Activated T-cell treated with anti-CD3 and anti-CD28 coated beads, Interleukin-2, amount 50 U/mL, for 72 hours (primary cell): ENCODE data around the gene HIBCH. TPM values are rescaled to one million over a fixed set of nuclear protein-coding genes. Genes with fewer than 3 reads are reported as not detected.

Source experiments
- ATAC-seq, 2 donors: fragments of 150-1000 bp; cut with Tn5 transposase; replicated peaks in 1 of 2; 2 replicates each; pipeline ENCODE4 v1.10.0; 2021; ENCODE audit warnings: moderate library complexity in 2 of 2, mild to moderate bottlenecking in 1 of 2
- DNase-seq, 2 donors: peaks; one replicate each; pipeline ENCODE4 v3.0.0; 2021 to 2022; ENCODE audit warnings: mixed read lengths in 1 of 2
- H3K27ac Mint-ChIP-seq: one replicate; pipeline ENCODE4 v1.8.0; 2022; ENCODE audit warnings: mild to moderate bottlenecking, moderate library complexity, mixed read lengths
- H3K27me3 Mint-ChIP-seq: one replicate; pipeline ENCODE4 v1.8.0; 2022; ENCODE audit warnings: low read depth, mixed read lengths
- H3K36me3 Mint-ChIP-seq, 2 donors: one replicate each; pipeline ENCODE4 v1.8.0; 2022; ENCODE audit warnings: mixed read lengths in 2 of 2, mild to moderate bottlenecking in 1 of 2; ENCODE audit not compliant: insufficient read depth in 2 of 2
- H3K4me1 Mint-ChIP-seq: one replicate; pipeline ENCODE4 v1.8.0; 2022; ENCODE audit warnings: low read depth, mixed read lengths
- H3K4me3 Mint-ChIP-seq, 2 donors: one replicate each; pipeline ENCODE4 v1.8.0; 2022; ENCODE audit warnings: mild to moderate bottlenecking in 2 of 2, mixed read lengths in 2 of 2, moderate library complexity in 2 of 2
- H3K9me3 Mint-ChIP-seq, 2 donors: one replicate each; pipeline ENCODE4 v1.8.0; 2022; ENCODE audit warnings: mixed read lengths in 2 of 2
- total RNA-seq, 2 donors: library from RNA; stranded (reverse); gene quantifications; one replicate each; pipeline ENCODE4 v1.2.3, GENCODE V29; 2022

The HIBCH gene
- total RNA-seq, 2 donors from 2014 or later, result 15.2 to 23.8 TPM

GRCh38 chr2:190181123-190181669, 138.4 kb downstream of the HIBCH start:
- peaks cover 31% of the 10 kb centered on the region for H3K27me3 Mint-ChIP-seq
- H3K27ac Mint-ChIP-seq, result no peak overlapping the region
- peaks cover 10% of the 10 kb centered on the region for H3K4me1 Mint-ChIP-seq
- H3K4me3 Mint-ChIP-seq, result peak overlapping the region; percentile 67 to 68
- ATAC-seq (no peak), DNase-seq (no peak)
- no peaks in the 10 kb centered on the region for H3K36me3 Mint-ChIP-seq
- H3K9me3 Mint-ChIP-seq, result no peaks in the 10 kb centered on the region

- peak; percentile 43 to 53 for DNase-seq
- Mint-ChIP-seq H3K4me3 (peak overlapping the region; percentile 67 to 70), H3K27ac (no peak overlapping the region), H3K4me1 (peaks cover 10% of the 10 kb centered on the region), H3K9me3 (no peaks in the 10 kb centered on the region), H3K36me3 (no peaks in the 10 kb centered on the region), H3K27me3 (peaks cover 31% of the 10 kb centered on the region)
- ATAC-seq, result peak; percentile 75 to 83
Measured at GRCh38 chr2:190180313-190181122, 139.1 kb downstream of the HIBCH start.

- Mint-ChIP-seq H3K4me1 (peaks cover 10% of the 10 kb centered on the region), H3K27me3 (peaks cover 31% of the 10 kb centered on the region), H3K27ac (no peak overlapping the region), H3K4me3 (peak overlapping the region; percentile 43 to 70), H3K36me3 (no peaks in the 10 kb centered on the region), H3K9me3 (no peaks in the 10 kb centered on the region)
- DNase-seq, result no peak
- no peak for ATAC-seq
Measured at GRCh38 chr2:190179754-190180312, 139.8 kb downstream of the HIBCH start.

- H3K27me3 Mint-ChIP-seq, result peaks cover 31% of the 10 kb centered on the region
- ATAC-seq (no peak), DNase-seq (no peak)
- peaks cover 10% of the 10 kb centered on the region for H3K4me1 Mint-ChIP-seq
- H3K36me3 Mint-ChIP-seq, result peaks cover 0 to 4% of the 10 kb centered on the region in 2 donors
- H3K9me3 Mint-ChIP-seq, result peaks cover 2 to 4% of the 10 kb centered on the region in 2 donors
- no peak overlapping the region for H3K27ac Mint-ChIP-seq
- no peak overlapping the region for H3K4me3 Mint-ChIP-seq
Measured at GRCh38 chr2:190178066-190178722, 141.4 kb downstream of the HIBCH start.

- DNase-seq (no peak), ATAC-seq (no peak)
- Mint-ChIP-seq H3K9me3 (peaks cover 2 to 4% of the 10 kb centered on the region in 2 donors), H3K27me3 (peaks cover 31% of the 10 kb centered on the region), H3K4me1 (peaks cover 10% of the 10 kb centered on the region), H3K27ac (no peak overlapping the region), H3K4me3 (no peak overlapping the region), H3K36me3 (peaks cover 0 to 4% of the 10 kb centered on the region in 2 donors)
Measured at GRCh38 chr2:190177249-190178040, 142.2 kb downstream of the HIBCH start.

- Mint-ChIP-seq H3K36me3 (peaks cover 4% of the 10 kb centered on the region in 2 donors), H3K27me3 (peaks cover 7% of the 10 kb centered on the region), H3K9me3 (peaks cover 8% of the 10 kb centered on the region in 2 donors), H3K27ac (no peak overlapping the region), H3K4me3 (no peak overlapping the region), H3K4me1 (no peaks in the 10 kb centered on the region)
- ATAC-seq (no peak), DNase-seq (no peak)
Measured at GRCh38 chr2:190173392-190173791, 146.2 kb downstream of the HIBCH start.

GRCh38 chr2:190170673-190171072, 149.0 kb downstream of the HIBCH start:
- no peak for DNase-seq
- Mint-ChIP-seq H3K4me1 (no peaks in the 10 kb centered on the region), H3K9me3 (peaks cover 10% of the 10 kb centered on the region in 2 donors), H3K4me3 (no peak overlapping the region), H3K27me3 (no peaks in the 10 kb centered on the region), H3K36me3 (peaks cover 4 to 6% of the 10 kb centered on the region in 2 donors), H3K27ac (no peak overlapping the region)
- no peak for ATAC-seq

GRCh38 chr2:190169221-190170072, 150.2 kb downstream of the HIBCH start:
- Mint-ChIP-seq H3K27ac (no peak overlapping the region), H3K4me1 (no peaks in the 10 kb centered on the region), H3K36me3 (peaks cover 6% of the 10 kb centered on the region in 2 donors), H3K4me3 (no peak overlapping the region), H3K27me3 (no peaks in the 10 kb centered on the region), H3K9me3 (peaks cover 10 to 12% of the 10 kb centered on the region in 2 donors)
- DNase-seq (no peak), ATAC-seq (no peak)

- H3K4me3 Mint-ChIP-seq, result no peak overlapping the region
- DNase-seq (no peak), ATAC-seq (no peak)
- peaks cover 7 to 8% of the 10 kb centered on the region in 2 donors for H3K9me3 Mint-ChIP-seq
- no peaks in the 10 kb centered on the region for H3K27me3 Mint-ChIP-seq
- H3K27ac Mint-ChIP-seq, result no peak overlapping the region
- H3K4me1 Mint-ChIP-seq, result no peaks in the 10 kb centered on the region
- peaks cover 3 to 6% of the 10 kb centered on the region in 2 donors for H3K36me3 Mint-ChIP-seq
Measured at GRCh38 chr2:190167702-190168101, 151.9 kb downstream of the HIBCH start.

- Mint-ChIP-seq H3K36me3 (peaks cover 3 to 6% of the 10 kb centered on the region in 2 donors), H3K4me3 (no peak overlapping the region), H3K9me3 (peaks cover 7 to 8% of the 10 kb centered on the region in 2 donors), H3K27ac (no peak overlapping the region), H3K27me3 (no peaks in the 10 kb centered on the region), H3K4me1 (no peaks in the 10 kb centered on the region)
- no peak for ATAC-seq
- no peak for DNase-seq
Measured at GRCh38 chr2:190165491-190165890, 154.1 kb downstream of the HIBCH start.

GRCh38 chr2:190162851-190163250, 156.8 kb downstream of the HIBCH start:
- no peak overlapping the region for H3K27ac Mint-ChIP-seq
- peaks cover 0 to 3% of the 10 kb centered on the region in 2 donors for H3K36me3 Mint-ChIP-seq
- ATAC-seq, result no peak

GRCh38 chr2:190159453-190159852, 160.2 kb downstream of the HIBCH start:
- no peak overlapping the region for H3K27ac Mint-ChIP-seq
- DNase-seq (no peak), ATAC-seq (no peak)
- H3K4me3 Mint-ChIP-seq, result no peak overlapping the region
- H3K27me3 Mint-ChIP-seq, result no peaks in the 10 kb centered on the region
- no peaks in the 10 kb centered on the region for H3K4me1 Mint-ChIP-seq
- H3K9me3 Mint-ChIP-seq, result no peaks in the 10 kb centered on the region
- no peaks in the 10 kb centered on the region for H3K36me3 Mint-ChIP-seq

More at GRCh38 chr2:190162851-190163250, 156.8 kb downstream of the HIBCH start:
- Mint-ChIP-seq H3K27me3 (no peaks in the 10 kb centered on the region), H3K4me1 (no peaks in the 10 kb centered on the region), H3K4me3 (no peak overlapping the region), H3K9me3 (peaks cover 0 to 2% of the 10 kb centered on the region in 2 donors)
- no peak for DNase-seq
